Forelimb muscle (tissue), 1 donor: ENCODE results near the gene MIEF1. TPM values are rescaled to one million over a fixed set of nuclear protein-coding genes. Genes with fewer than 3 reads are reported as not detected.

Experiments
- DNase-seq: peaks from one replicate; pipeline ENCODE4 v3.0.0-alpha.2; 2013; ENCODE audit warnings: low read depth
- polyA plus RNA-seq: library from polyadenylated mRNA; unstranded; fragments of 120-200 nt; gene quantifications from one replicate; pipeline ENCODE4 v1.2.1, GENCODE V29; 2013; ENCODE audit not compliant: insufficient read length

Gene MIEF1
- polyA plus RNA-seq, 1 donor = 15.3 TPM

GRCh38 chr22:39470451-39471291, 31.4 kb upstream of the MIEF1 start:
- no peak for DNase-seq

GRCh38 chr22:39471381-39472141, 30.5 kb upstream of the MIEF1 start:
- DNase-seq = no peak

- no peak for DNase-seq
Measured at GRCh38 chr22:39472570-39473556, 29.2 kb upstream of the MIEF1 start.

- DNase-seq = no peak
Measured at GRCh38 chr22:39473851-39474250, 28.2 kb upstream of the MIEF1 start.

- DNase-seq = no peak
Measured at GRCh38 chr22:39474351-39475111, 27.6 kb upstream of the MIEF1 start.

GRCh38 chr22:39475337-39475736, 26.8 kb upstream of the MIEF1 start:
- DNase-seq = no peak

GRCh38 chr22:39475902-39476301, 26.2 kb upstream of the MIEF1 start:
- DNase-seq = no peak

GRCh38 chr22:39476664-39477063, 25.4 kb upstream of the MIEF1 start:
- DNase-seq = no peak

GRCh38 chr22:39477542-39477941, 24.5 kb upstream of the MIEF1 start:
- DNase-seq = no peak

GRCh38 chr22:39478441-39478850, 23.6 kb upstream of the MIEF1 start:
- no peak for DNase-seq

GRCh38 chr22:39479254-39479653, 22.8 kb upstream of the MIEF1 start:
- DNase-seq = no peak

GRCh38 chr22:39480557-39480956, 21.5 kb upstream of the MIEF1 start:
- no peak for DNase-seq

- DNase-seq = no peak
Measured at GRCh38 chr22:39481054-39481453, 21.0 kb upstream of the MIEF1 start.

GRCh38 chr22:39481595-39481994, 20.5 kb upstream of the MIEF1 start:
- DNase-seq = no peak

GRCh38 chr22:39482768-39483167, 19.3 kb upstream of the MIEF1 start:
- DNase-seq = no peak

GRCh38 chr22:39486951-39487825, 14.9 kb upstream of the MIEF1 start:
- no peak for DNase-seq

- no peak for DNase-seq
Measured at GRCh38 chr22:39487826-39488520, 14.1 kb upstream of the MIEF1 start.

GRCh38 chr22:39488563-39489083, 13.5 kb upstream of the MIEF1 start:
- DNase-seq = no peak
